Keratinocyte (primary cell): ENCODE results near the gene GOLPH3L. TPM values are rescaled to one million over a fixed set of nuclear protein-coding genes. Genes with fewer than 3 reads are reported as not detected.
"Not testable (repeated sequence)": the region's sequence is repeated elsewhere in the genome, so short reads cannot be mapped to it uniquely, and the experiment has no call there.

Experiments used
- DNase-seq: peaks from one replicate; pipeline ENCODE4 v3.0.0-alpha.2; 2011; ENCODE audit warnings: low read depth, missing footprints, low spot score
- FAIRE-seq: peaks from 2 replicates; lab custom pipeline; 2011; peaks lifted over from hg19 to GRCh38; lab: Jason Lieb, UNC
- H2AFZ ChIP-seq: 2 replicates; pipeline ENCODE4 v1.6.0; 2012; ENCODE audit warnings: low read length, control low read depth, inconsistent platforms; ENCODE audit not compliant: control insufficient read depth
- H3K27ac ChIP-seq: 2 replicates; pipeline ENCODE4 v1.5.1; 2011; ENCODE audit warnings: low read length; ENCODE audit not compliant: control insufficient read depth, insufficient read depth
- H3K27me3 ChIP-seq: 3 replicates; pipeline ENCODE4 v1.6.0; 2011; ENCODE audit warnings: low read length; ENCODE audit not compliant: control insufficient read depth, insufficient read depth; ENCODE audit errors: extremely low read depth
- H3K36me3 ChIP-seq, 2 experiments: 2 replicates in 1 of 2; 3 replicates in 1 of 2; pipeline ENCODE4 v1.5.1; 2011; ENCODE audit warnings: low read length in 2 of 2, mild to moderate bottlenecking in 1 of 2; ENCODE audit not compliant: control insufficient read depth in 2 of 2, insufficient read depth in 2 of 2; ENCODE audit errors: extremely low read depth in 1 of 2
- H3K4me1 ChIP-seq: 3 replicates; pipeline ENCODE4 v1.5.1; 2011; ENCODE audit warnings: low read length; ENCODE audit not compliant: control insufficient read depth, insufficient read depth; ENCODE audit errors: extremely low read depth
- H3K4me2 ChIP-seq: 3 replicates; pipeline ENCODE4 v1.6.0; 2011; ENCODE audit warnings: low read depth, low read length; ENCODE audit not compliant: control insufficient read depth, insufficient read depth; ENCODE audit errors: extremely low read depth
- H3K4me3 ChIP-seq, 3 experiments: fragments of 200-600 bp in 1 of 3; sonication (generic) in 1 of 3; 2 replicates in 2 of 3; 3 replicates in 1 of 3; pipeline ENCODE4 v1.5.1; 2011 to 2016; ENCODE audit warnings: low read length in 3 of 3, mild to moderate bottlenecking in 3 of 3, control low read depth in 2 of 3, inconsistent platforms in 1 of 3, low read depth in 1 of 3, mixed read lengths in 1 of 3, mixed run types in 1 of 3, moderate library complexity in 1 of 3; ENCODE audit not compliant: control insufficient read depth in 2 of 3, insufficient read depth in 2 of 3; ENCODE audit errors: extremely low read depth in 1 of 3
- H3K79me2 ChIP-seq: 2 replicates; pipeline ENCODE4 v1.6.0; 2012; ENCODE audit warnings: low read length; ENCODE audit not compliant: control insufficient read depth, insufficient read depth
- H3K9ac ChIP-seq: 3 replicates; pipeline ENCODE4 v1.6.0; 2011; ENCODE audit warnings: low read length; ENCODE audit not compliant: control insufficient read depth, insufficient read depth; ENCODE audit errors: extremely low read depth
- H3K9me1 ChIP-seq: 3 replicates; pipeline ENCODE4 v1.6.0; 2011; ENCODE audit warnings: low read length; ENCODE audit not compliant: control insufficient read depth, insufficient read depth; ENCODE audit errors: extremely low read depth
- H3K9me3 ChIP-seq: 2 replicates; pipeline ENCODE4 v1.5.1; 2012; ENCODE audit warnings: low read depth, low read length; ENCODE audit not compliant: control insufficient read depth
- H4K20me1 ChIP-seq: 3 replicates; pipeline ENCODE4 v1.6.0; 2011; ENCODE audit warnings: low read length; ENCODE audit not compliant: control insufficient read depth, insufficient read depth; ENCODE audit errors: extremely low read depth
- CTCF ChIP-seq, 3 experiments: IDR thresholded peaks in 1 of 3; conservative IDR thresholded peaks in 1 of 3; optimal IDR thresholded peaks in 1 of 3; 2 replicates in 2 of 3; 3 replicates in 1 of 3; pipeline versions ENCODE3 to v1.5.1; 2011; ENCODE audit warnings: low read length in 3 of 3, mild to moderate bottlenecking in 3 of 3, moderate library complexity in 2 of 3, control low read depth in 1 of 3, inconsistent platforms in 1 of 3; ENCODE audit not compliant: insufficient read depth in 2 of 3; ENCODE audit errors: extremely low read depth in 1 of 3
- EZH2 ChIP-seq: IDR thresholded peaks from one replicate; pipeline ENCODE4 v1.6.1; 2012; ENCODE audit warnings: inconsistent platforms, mild to moderate bottlenecking, low read length, moderate library complexity
- dilution Hi-C: fragments of 300-500 bp; cut with MboI; formaldehyde crosslinking; loops from one replicate; pipeline ENCODE4 v1.7.0; 2020; ENCODE audit warnings: low sequenced_read_pairs; ENCODE audit not compliant: extremely low pct_ligation_motif_present
- polyA plus RNA-seq, 5 experiments: library from polyadenylated mRNA; depleted of rRNA in 3 of 5; stranded (reverse) in 3 of 5; stranded (forward) in 1 of 5; unstranded in 1 of 5; fragments of >200 nt; gene quantifications; 1 replicate in 1 of 5; 2 replicates in 3 of 5; 3 replicates in 1 of 5; pipeline versions ENCODE4 v1.2.1 to v1.2.3, GENCODE V29; 2011 to 2012; ENCODE audit warnings: missing spikeins in 2 of 5, low read depth in 1 of 5, low replicate concordance in 1 of 5

The GOLPH3L gene
- polyA plus RNA-seq, 1 donor (not counting 4 experiments of a cell fraction or from before 2014, with no cell fraction given) = 22.2 TPM

- FAIRE-seq (no peak), DNase-seq (no peak)
- no peak overlapping the region for H3K4me3 ChIP-seq
- no peaks in the 10 kb centered on the region for H3K9me1 ChIP-seq
- no peak overlapping the region for H2AFZ ChIP-seq
- no peaks in the 10 kb centered on the region for H3K79me2 ChIP-seq
- H3K4me1 ChIP-seq = no peaks in the 10 kb centered on the region
- H3K27me3 ChIP-seq = no peaks in the 10 kb centered on the region
- H3K9me3 ChIP-seq = no peaks in the 10 kb centered on the region
- H4K20me1 ChIP-seq = no peaks in the 10 kb centered on the region
- no peak overlapping the region for H3K9ac ChIP-seq
- no peak overlapping the region for H3K27ac ChIP-seq
- TF ChIP-seq CTCF (optimal IDR thresholded peaks at IDR 0.05 in 1 of 3, IDR thresholded peaks at IDR 0.05 in 1 of 3, conservative IDR thresholded peaks at IDR 0.05 in 1 of 3; ENCODE audit: extremely low read depth in 1 of 3, insufficient read depth in 2 of 3, low read length in 3 of 3) (no peak), EZH2 (no peak)
- dilution Hi-C loops = no loop called here
- H3K4me2 ChIP-seq = no peak overlapping the region
- H3K36me3 ChIP-seq = no peaks in the 10 kb centered on the region
Measured at GRCh38 chr1:150720098-150720497, 23.1 kb upstream of the GOLPH3L start.

GRCh38 chr1:150718225-150718891, 21.4 kb upstream of the GOLPH3L start:
- no peak overlapping the region for H3K4me2 ChIP-seq
- H4K20me1 ChIP-seq = no peaks in the 10 kb centered on the region
- DNase-seq (no peak), FAIRE-seq (no peak)
- H3K27me3 ChIP-seq = no peaks in the 10 kb centered on the region
- dilution Hi-C loops = no loop called here
- H3K9me1 ChIP-seq = no peaks in the 10 kb centered on the region
- no peaks in the 10 kb centered on the region for H3K79me2 ChIP-seq
- no peak overlapping the region for H2AFZ ChIP-seq
- no peaks in the 10 kb centered on the region for H3K36me3 ChIP-seq
- no peak overlapping the region for H3K27ac ChIP-seq
- H3K9me3 ChIP-seq = no peaks in the 10 kb centered on the region
- no peak overlapping the region for H3K9ac ChIP-seq
- no peak for TF ChIP-seq CTCF (optimal IDR thresholded peaks at IDR 0.05 in 1 of 3, IDR thresholded peaks at IDR 0.05 in 1 of 3, conservative IDR thresholded peaks at IDR 0.05 in 1 of 3; ENCODE audit: extremely low read depth in 1 of 3, insufficient read depth in 2 of 3, low read length in 3 of 3)
- TF ChIP-seq EZH2 = no peak
- H3K4me1 ChIP-seq = no peaks in the 10 kb centered on the region
- no peak overlapping the region for H3K4me3 ChIP-seq

GRCh38 chr1:150709031-150709430, 12.1 kb upstream of the GOLPH3L start:
- H3K27ac ChIP-seq, H3K4me1 ChIP-seq, FAIRE-seq, H3K27me3 ChIP-seq, DNase-seq, H3K9me3 ChIP-seq, H3K4me3 ChIP-seq, H4K20me1 ChIP-seq, H3K36me3 ChIP-seq, H3K9ac ChIP-seq, dilution Hi-C loops, H2AFZ ChIP-seq, H3K79me2 ChIP-seq, H3K9me1 ChIP-seq, H3K4me2 ChIP-seq: not testable (repeated sequence)
